HG03025 (cell line): ENCODE data around the gene LRFN2.
A peak's percentile ranks its signal among the peaks of the same experiment; 100 is the strongest.

Experiments
- ATAC-seq: cut with Tn5 transposase; IDR thresholded peaks from one replicate; pipeline ENCODE4 v1.9.1; 2021; ENCODE audit warnings: mild to moderate bottlenecking, moderate library complexity; ENCODE audit not compliant: unreplicated experiment, low FRiP score

Gene LRFN2

GRCh38 chr6:40587240-40588069 lies at the start of gene LRFN2:
LRFN2 (minus strand) TSS chr6:40587364.
- peak; percentile 72 for ATAC-seq

- ATAC-seq: no peak
Measured at GRCh38 chr6:40634429-40634828, 47.3 kb upstream of the LRFN2 start.

GRCh38 chr6:40631744-40632143 lies 44.6 kb upstream of the LRFN2 start:
- no peak for ATAC-seq

DNA sequence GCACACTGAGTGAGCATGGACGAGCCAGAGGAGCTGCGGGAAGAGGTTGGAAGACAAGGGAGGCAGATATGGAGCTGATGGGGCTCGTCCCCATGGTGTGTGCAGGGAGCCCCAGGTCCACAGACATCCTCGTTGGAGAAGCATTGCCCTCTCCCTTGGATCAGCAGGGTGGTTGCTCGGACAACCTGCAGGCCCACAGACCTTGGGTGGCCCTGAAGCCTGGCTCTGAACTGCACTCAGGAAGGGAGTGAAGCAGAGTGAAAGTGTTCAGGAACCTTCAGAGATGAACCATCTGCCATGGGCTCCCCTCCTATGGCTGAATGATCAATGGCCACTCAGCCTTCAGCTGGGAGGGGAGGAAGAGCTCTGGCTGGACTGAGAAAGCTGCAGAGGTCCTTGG lies 43.3 kb upstream of the LRFN2 start:
- no peak for ATAC-seq

DNA sequence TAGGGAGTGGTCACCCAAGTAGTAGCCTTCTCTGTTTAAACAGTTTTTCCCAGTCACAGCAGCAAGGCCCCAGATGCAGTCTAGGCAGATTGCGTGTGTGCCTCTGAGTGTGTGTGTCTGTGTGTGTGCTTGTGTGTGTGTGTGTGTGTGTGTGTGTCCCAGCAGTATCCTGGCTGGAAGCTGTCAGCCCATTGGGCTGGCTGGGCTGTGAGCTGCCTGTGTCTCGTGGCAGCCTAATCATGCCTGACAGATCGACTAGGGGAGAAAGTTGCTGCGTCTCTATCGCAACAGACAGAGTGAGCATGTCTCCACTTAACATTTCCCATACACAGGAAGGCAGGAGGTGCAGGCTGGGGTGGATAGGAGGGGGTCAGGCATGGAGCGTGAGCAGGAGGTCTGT lies 42.9 kb upstream of the LRFN2 start:
- ATAC-seq: no peak

- no peak for ATAC-seq
Measured at GRCh38 chr6:40629463-40629862, 42.3 kb upstream of the LRFN2 start.

- no peak for ATAC-seq
Measured at GRCh38 chr6:40627316-40627715, 40.2 kb upstream of the LRFN2 start.

GRCh38 chr6:40626886-40627285 lies 39.7 kb upstream of the LRFN2 start:
- ATAC-seq: no peak

DNA sequence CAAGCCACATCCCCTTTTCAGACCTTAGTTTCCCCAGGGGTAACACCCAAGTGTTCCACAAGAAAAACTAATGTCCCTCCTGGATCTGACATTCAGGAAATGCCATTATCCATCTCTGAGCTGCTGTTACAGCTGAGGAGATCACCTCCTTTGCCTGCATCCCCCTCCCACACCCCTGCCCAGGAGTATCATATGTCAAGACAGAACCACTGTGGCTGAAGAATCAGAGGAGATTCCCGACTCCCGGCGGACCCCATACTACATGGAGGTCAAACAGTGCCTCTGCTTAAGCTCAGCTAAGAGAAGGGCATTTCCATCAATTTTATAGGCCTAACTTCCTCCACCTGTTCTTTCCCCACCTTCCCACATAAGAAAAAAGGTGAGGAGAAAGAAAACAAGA lies 36.8 kb upstream of the LRFN2 start:
- ATAC-seq: no peak

DNA sequence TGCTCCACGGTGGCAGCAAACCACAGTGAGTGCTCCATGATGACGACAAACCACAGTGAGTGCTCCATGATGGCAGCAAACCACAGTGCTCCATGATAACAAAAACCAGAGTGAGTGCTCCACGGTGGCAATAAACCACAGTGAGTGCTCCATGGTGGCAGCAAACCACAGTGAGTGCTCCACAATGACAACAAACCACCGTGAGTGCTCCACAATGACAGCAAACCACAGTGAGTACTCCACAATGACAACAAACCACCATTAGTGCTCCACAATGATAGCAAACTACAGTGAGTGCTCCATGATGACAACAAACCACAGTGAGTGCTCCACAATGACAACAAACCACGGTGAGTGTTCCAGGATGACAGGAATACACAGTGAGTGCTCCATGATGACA lies 36.0 kb upstream of the LRFN2 start:
- ATAC-seq: no peak

- no peak for ATAC-seq
Measured at GRCh38 chr6:40620574-40621240, 33.5 kb upstream of the LRFN2 start.

DNA sequence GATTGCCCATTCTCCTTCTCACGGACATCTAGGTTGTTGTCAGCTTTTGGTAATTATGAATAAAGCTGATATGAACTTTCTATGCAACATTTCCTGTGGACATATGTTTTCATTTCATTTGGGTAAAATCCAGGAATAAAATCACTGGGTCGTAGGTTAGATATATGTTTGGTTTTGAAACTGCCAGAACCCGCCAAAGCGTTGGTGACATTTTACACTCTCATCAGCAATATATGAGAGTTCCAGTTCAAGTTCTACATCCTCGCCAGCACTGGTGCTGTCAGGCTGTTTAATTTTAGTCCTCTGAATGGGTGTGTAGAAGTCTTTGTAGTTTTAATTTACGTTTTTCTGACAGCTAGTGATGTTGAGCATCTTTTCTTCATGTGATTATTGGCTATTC lies 27.5 kb upstream of the LRFN2 start:
- no peak for ATAC-seq

DNA sequence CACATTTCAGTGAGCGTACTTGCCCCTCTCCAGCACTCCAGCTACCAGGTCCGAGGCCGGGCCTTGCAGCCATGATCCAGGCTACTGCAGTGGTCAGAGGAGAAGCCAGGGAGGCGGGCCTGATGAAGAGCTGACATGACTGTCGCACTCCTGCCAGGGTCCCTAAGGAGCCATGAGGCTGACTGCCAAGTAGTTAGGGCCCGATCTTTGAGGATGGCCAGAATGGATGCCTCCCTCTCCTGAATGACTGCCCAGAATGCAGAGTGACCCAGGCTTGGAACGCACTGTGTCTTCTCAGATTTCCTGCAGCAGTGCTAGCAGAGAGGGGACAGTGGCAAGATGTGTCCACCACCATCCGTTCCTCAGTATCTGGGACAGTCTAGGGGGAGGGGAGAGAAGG lies 24.7 kb upstream of the LRFN2 start:
- no peak for ATAC-seq

DNA sequence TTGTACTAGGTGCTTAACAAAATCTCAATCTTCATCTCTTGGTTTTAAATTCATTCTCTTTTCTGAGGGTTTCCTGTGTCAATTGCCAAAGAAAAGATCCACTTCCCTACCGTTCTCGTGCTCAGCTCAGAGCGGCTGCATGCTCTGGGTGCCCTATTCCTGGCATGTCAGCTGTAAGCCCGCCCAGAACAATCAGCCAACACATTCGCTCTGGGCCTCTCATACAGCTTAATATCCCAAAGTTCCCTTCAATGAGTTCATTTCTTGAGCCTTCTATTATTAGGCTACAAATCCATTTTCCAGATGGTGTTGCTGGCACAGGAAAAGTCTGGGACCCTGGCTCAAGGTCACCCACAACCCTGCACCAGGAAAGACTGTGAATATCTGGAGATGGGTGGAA lies 24.3 kb upstream of the LRFN2 start:
- ATAC-seq: no peak

DNA sequence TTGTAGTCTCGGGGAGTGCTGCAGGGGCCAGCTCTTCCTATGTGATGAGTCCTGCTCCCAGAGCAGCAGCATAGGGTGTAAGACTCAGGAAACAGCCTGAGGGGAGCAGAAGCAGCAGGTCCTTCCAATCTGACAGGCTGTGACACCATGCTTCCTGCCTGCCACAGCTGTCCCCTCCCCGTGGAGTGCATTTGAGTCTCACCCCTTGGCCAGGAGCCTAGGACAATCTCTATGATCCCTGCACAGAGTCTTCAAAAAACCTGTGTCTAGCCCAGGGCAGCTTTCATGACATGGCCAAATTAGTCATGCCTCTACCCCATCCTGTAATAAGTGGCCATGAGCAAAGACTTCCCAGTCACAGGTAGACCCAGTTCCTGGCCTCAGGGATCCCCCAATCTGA lies 23.1 kb upstream of the LRFN2 start:
- no peak for ATAC-seq

GRCh38 chr6:40606981-40607380 lies 19.8 kb upstream of the LRFN2 start:
- ATAC-seq: no peak

DNA sequence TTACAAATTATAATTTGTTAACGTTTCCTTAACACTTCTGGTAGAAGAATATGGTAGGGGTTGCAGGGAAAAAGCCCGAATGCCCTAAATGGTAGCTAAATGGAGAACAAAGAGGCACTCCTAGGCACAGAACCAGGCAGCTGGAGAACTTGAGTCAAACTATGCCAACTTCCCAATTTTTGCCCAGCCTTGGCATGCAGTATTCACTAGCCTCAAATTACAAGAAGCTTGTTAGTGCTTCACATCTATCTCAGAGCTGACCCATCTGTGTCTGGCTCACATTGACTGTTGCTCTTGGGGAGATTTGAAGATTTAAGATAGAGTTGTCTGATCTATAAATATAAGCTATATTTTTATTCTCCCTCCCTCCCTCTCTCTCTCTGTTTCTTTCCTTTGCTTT lies 19.4 kb upstream of the LRFN2 start:
- ATAC-seq: no peak

- no peak for ATAC-seq
Measured at GRCh38 chr6:40604082-40604481, 16.9 kb upstream of the LRFN2 start.

GRCh38 chr6:40599555-40599954 lies 12.4 kb upstream of the LRFN2 start:
- no peak for ATAC-seq

DNA sequence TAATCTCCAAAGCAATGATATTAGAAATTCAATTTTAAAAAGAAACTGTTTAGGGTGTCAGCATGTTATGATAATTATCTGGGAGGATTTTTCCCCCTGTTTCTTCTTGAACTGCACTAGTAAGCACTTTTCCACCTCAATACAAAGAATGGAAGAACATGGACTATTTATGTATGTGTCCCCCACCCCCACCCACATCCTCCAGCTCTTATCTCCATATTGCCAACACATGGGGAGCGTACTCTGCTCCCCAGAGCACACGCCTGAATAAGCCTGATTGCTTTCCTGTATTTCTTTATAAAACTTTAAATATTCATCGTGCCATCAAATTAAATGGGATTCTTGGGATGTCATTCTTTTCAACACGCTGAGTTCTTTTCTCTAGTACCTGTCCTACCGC lies 11.4 kb upstream of the LRFN2 start:
- ATAC-seq: no peak

DNA sequence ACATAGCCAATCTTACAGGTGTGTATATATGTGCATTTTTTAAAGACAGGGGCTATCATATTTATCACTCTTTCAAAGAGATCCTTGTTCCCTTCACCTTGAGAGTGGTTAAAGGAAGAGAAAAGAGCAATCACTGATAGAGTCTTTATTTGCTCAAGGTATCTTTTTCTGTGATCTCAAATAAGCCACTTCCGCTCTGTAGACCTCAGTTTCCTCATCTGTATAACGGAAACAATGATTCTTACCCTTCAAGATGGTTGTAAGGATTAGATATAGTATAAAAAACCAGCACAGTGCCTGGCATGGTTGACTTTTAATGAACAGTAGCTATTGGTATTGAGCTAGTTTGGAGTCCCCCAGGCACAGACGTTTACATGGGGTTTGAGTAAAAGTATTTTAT lies 10.1 kb upstream of the LRFN2 start:
- ATAC-seq: no peak

GRCh38 chr6:40588480-40588879 lies 1.3 kb upstream of the LRFN2 start:
- no peak for ATAC-seq
